ENCODE data around the gene SULT1A3. TPM values are rescaled to one million over a fixed set of nuclear protein-coding genes. Genes with fewer than 3 reads are reported as not detected.

Gene SULT1A3
- total RNA-seq, 2 experiments from 2014 or later = 17.4 to 18.9 TPM

- peaks cover 3% of the 10 kb centered on the region for H3K36me3 Mint-ChIP-seq (ENCODE audit: low read depth)
- intact Hi-C loops (cut with DNase I, micrococcal nuclease) = no loop called here
- no peaks in the 10 kb centered on the region for H3K27me3 Mint-ChIP-seq
- ChIA-PET CTCF (interaction anchor here (0.5 kb wide), 1 partner anchor 22 kb away, joined by 3 read pairs; no protein-coding TSS in a partner anchor), POLR2A (no interaction called here)
- no peaks in the 10 kb centered on the region for H3K9me3 Mint-ChIP-seq (ENCODE audit: low read depth)
- no peak for ATAC-seq
- no peak overlapping the region for H3K4me3 Mint-ChIP-seq
- H3K27ac Mint-ChIP-seq = no peak overlapping the region
- no peak for DNase-seq
- H3K4me1 Mint-ChIP-seq = peaks cover 8% of the 10 kb centered on the region
Measured at GRCh38 chr16:30179195-30179594, 19.9 kb upstream of the SULT1A3 start.

GRCh38 chr16:30179931-30180330 is 19.1 kb upstream of the SULT1A3 start:
- Mint-ChIP-seq H3K27me3 (no peaks in the 10 kb centered on the region), H3K4me3 (no peak overlapping the region), H3K36me3 (ENCODE audit: low read depth) (peaks cover 11% of the 10 kb centered on the region), H3K9me3 (ENCODE audit: low read depth) (no peaks in the 10 kb centered on the region), H3K27ac (no peak overlapping the region), H3K4me1 (peaks cover 8% of the 10 kb centered on the region)
- ChIA-PET CTCF (interaction anchor here (0.6 to 0.9 kb wide), 3 partner anchors 47 to 602 kb away, joined by 3 read pairs; no protein-coding TSS in a partner anchor), POLR2A (no interaction called here)
- no peak for ATAC-seq
- no peak for DNase-seq
- intact Hi-C loops (cut with DNase I, micrococcal nuclease) = no loop called here

GRCh38 chr16:30180741-30181140 is 18.3 kb upstream of the SULT1A3 start:
- peaks cover 8% of the 10 kb centered on the region for H3K4me1 Mint-ChIP-seq
- no peaks in the 10 kb centered on the region for H3K27me3 Mint-ChIP-seq
- peak overlapping the region; percentile 42 for H3K27ac Mint-ChIP-seq
- ChIA-PET POLR2A (no interaction called here), CTCF (interaction anchor here (0.9 kb wide), 1 partner anchor 48 kb away, joined by 3 read pairs; no protein-coding TSS in a partner anchor)
- no peaks in the 10 kb centered on the region for H3K9me3 Mint-ChIP-seq (ENCODE audit: low read depth)
- no peak overlapping the region for H3K4me3 Mint-ChIP-seq
- peaks cover 19% of the 10 kb centered on the region for H3K36me3 Mint-ChIP-seq (ENCODE audit: low read depth)
- ATAC-seq = no peak
- intact Hi-C loops (cut with DNase I, micrococcal nuclease) = no loop called here
- DNase-seq = no peak

DNA sequence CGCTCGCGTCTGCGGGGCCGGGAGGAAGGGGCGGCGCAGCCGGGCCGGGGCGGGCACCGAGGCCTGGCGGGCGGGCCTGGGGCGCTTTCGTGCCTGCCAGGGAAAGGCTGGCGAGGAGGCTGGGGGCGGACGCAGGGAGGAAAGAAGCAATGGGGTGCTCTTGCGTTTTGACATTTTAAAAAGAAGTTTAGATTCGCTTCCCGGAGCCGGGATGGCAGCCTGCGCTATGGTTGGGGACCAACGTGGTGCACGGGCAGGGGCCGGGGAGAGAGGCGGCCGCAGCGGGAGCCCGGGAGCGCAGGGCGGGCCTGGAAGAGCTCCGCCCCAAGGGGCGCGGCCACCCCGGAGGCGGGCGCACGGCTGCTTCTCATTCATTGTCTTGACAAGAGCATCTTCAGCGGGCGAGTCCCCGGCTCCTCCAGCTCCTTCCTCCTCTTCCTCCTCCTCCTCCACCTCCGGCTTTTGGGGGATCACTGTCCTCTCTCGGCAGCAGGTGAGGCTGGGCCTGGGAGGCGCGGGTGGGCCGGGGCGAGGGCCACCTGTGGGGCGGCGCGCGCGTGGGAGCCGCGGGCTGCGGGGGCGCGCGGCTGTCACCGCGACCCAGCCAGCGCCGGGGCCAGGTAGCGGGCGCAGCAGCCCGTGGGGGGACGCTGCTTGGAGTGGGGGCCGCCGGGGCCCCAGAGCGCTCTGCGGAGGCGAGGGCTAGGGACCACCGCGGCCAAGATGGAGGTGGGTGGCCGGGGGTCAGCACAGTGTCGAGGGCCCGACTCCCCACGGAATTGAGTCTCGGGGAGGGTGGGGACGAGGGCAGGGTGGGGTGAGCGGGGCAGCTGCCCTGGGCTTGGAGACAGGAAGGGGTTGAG is 15.6 kb upstream of the SULT1A3 start, which contains the start of gene CORO1A:
Gene CORO1A (plus strand): TSS at position 370 of the 863 bp plus-strand sequence. CDS start 1,608 bp downstream, outside the sequence.
- intact Hi-C loops (cut with DNase I, micrococcal nuclease) = loop anchor here in 1 of 2 experiments (1.0 kb wide), 4 partner anchors 60 to 118 kb away; partner anchors contain the start of genes ALDOA, MAPK3 and YPEL3
- H3K36me3 Mint-ChIP-seq (ENCODE audit: low read depth) = peaks cover 43% of the 10 kb centered on the region
- H3K27ac Mint-ChIP-seq = peak within 1 kb of the TSS; percentile 99

DNA sequence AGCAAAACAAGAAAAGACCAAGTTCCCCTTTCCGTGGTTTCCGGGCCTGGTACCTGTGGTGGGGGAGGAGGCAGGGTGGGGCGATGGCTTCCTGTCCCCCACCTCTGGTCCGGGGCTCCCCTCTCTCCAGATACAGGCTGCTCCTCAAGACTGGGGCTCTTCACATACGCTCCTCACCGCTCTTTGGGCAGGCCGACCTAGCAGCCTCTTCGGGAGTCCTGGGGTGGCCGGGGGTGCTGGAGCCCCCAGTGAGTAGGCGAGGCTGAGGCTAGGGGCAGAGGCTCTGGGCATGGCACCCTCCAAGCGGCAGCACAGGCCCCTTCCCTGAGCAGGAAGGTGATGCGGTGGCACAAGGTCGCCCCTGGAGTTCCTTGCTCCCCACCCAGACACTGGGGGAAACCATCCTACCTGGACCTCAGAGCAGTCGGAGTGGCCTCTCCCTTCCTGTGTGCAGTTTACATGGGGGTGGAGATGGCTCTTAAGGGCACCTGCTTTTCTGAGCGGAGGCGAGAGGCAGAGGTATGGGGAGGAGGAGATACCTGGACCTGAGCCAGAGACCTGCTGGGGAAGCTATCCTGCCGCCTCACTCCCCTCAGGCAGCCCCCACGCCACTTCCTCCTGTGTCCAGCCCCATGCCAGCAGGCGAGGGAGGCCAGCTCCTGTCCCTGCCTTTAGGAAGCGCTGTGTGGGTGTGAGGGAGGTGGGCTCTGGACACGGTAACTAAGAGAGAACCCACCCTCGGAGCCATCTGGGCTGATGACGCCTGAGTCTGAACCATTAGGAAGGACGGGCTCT is 14.8 kb upstream of the SULT1A3 start:
- ATAC-seq = peak; percentile 12
- intact Hi-C loops (cut with DNase I, micrococcal nuclease) = no loop called here
- Mint-ChIP-seq H3K36me3 (ENCODE audit: low read depth) (peaks cover 43% of the 10 kb centered on the region), H3K4me3 (peak overlapping the region; percentile 91), H3K27ac (peak overlapping the region; percentile 99), H3K4me1 (peaks cover 23% of the 10 kb centered on the region), H3K27me3 (no peaks in the 10 kb centered on the region), H3K9me3 (ENCODE audit: low read depth) (no peaks in the 10 kb centered on the region)
- peak; percentile 83 for DNase-seq
- CTCF ChIA-PET = no interaction called here
- POLR2A ChIA-PET = interaction anchor here (1.4 kb wide), 1 partner anchor 234 kb away, joined by 3 read pairs; no protein-coding TSS in a partner anchor

More for the DNA sequence above, 15.6 kb upstream of the SULT1A3 start, which contains the start of gene CORO1A:
- peak; percentile 95 for DNase-seq
- H3K9me3 Mint-ChIP-seq (ENCODE audit: low read depth) = no peaks in the 10 kb centered on the region
- peak within 1 kb of the TSS; percentile 91 for H3K4me3 Mint-ChIP-seq
- ATAC-seq = peak; percentile 53
- peaks cover 23% of the 10 kb centered on the region for H3K4me1 Mint-ChIP-seq
- CTCF ChIA-PET = interaction anchor here (2.0 kb wide), 1 partner anchor 91 kb away, joined by 6 read pairs; the partner anchor contains the start of gene TBX6
- H3K27me3 Mint-ChIP-seq = no peaks in the 10 kb centered on the region
- POLR2A ChIA-PET = interaction anchor here (0.6 to 1.4 kb wide), 8 partner anchors 90 to 564 kb away, joined by 3 to 7 read pairs (median 4); partner anchors contain the start of genes ALDOA and TBX6

DNA sequence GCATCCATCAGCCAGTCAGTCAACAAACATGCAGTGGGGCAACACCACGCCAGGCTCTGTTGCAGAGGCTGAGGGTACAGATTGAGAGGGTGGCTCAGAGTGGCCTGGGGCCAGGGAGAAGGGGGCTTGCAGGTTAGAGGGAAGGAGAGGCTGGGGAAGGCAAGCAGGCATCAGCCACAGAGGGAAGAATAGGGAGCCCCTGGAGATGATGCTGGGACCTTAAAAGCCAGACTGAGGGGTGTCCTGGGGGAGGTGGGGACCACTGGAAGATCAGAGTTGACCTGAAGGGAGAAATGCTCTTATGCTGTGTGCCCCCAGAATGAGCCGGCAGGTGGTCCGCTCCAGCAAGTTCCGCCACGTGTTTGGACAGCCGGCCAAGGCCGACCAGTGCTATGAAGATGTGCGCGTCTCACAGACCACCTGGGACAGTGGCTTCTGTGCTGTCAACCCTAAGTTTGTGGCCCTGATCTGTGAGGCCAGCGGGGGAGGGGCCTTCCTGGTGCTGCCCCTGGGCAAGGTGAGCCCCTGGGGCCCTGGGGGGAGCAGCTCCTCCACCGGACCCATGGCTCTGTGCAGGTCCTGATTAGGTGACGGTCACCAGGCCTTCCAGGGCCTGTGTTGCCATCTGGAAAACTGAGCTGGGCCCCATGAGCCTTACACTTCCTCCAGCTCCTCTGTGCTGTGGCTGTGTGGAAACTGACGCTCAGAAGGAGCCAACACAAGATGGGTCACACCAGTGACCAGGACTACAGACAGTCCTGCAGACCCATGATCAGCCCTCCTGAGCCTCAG is 14.0 kb upstream of the SULT1A3 start:
- Mint-ChIP-seq H3K4me3 (peak overlapping the region; percentile 91), H3K36me3 (ENCODE audit: low read depth) (peaks cover 43% of the 10 kb centered on the region), H3K27me3 (no peaks in the 10 kb centered on the region), H3K27ac (peak overlapping the region; percentile 99), H3K9me3 (ENCODE audit: low read depth) (no peaks in the 10 kb centered on the region), H3K4me1 (peaks cover 23% of the 10 kb centered on the region)
- intact Hi-C loops (cut with DNase I, micrococcal nuclease) = no loop called here
- ATAC-seq (peak; percentile 5), DNase-seq (no peak)
- CTCF ChIA-PET = interaction anchor here (1.2 to 1.5 kb wide), 2 partner anchors 94 to 431 kb away, joined by 5 to 9 read pairs; partner anchors contain the start of gene TBX6
- POLR2A ChIA-PET = interaction anchor here (1.4 kb wide), 1 partner anchor 120 kb away, joined by 5 read pairs; the partner anchor contains the start of gene ALDOA

GRCh38 chr16:30185683-30186421 is 13.2 kb upstream of the SULT1A3 start:
- DNase-seq (peak; percentile 91), ATAC-seq (peak; percentile 45)
- CTCF ChIA-PET = interaction anchor here (0.6 to 1.5 kb wide), 6 partner anchors 75 to 430 kb away, joined by 3 to 9 read pairs (median 5); partner anchors contain the start of gene TBX6
- H3K36me3 Mint-ChIP-seq (ENCODE audit: low read depth) = peaks cover 43% of the 10 kb centered on the region
- H3K27me3 Mint-ChIP-seq = no peaks in the 10 kb centered on the region
- peak overlapping the region; percentile 99 for H3K27ac Mint-ChIP-seq
- POLR2A ChIA-PET = interaction anchor here (0.5 to 1.4 kb wide), 5 partner anchors 96 to 465 kb away, joined by 3 to 5 read pairs (median 4); partner anchors contain the start of genes ALDOA and PRR14
- peak overlapping the region; percentile 91 for H3K4me3 Mint-ChIP-seq
- intact Hi-C loops (cut with DNase I, micrococcal nuclease) = no loop called here
- peaks cover 23% of the 10 kb centered on the region for H3K4me1 Mint-ChIP-seq
- H3K9me3 Mint-ChIP-seq (ENCODE audit: low read depth) = no peaks in the 10 kb centered on the region

DNA sequence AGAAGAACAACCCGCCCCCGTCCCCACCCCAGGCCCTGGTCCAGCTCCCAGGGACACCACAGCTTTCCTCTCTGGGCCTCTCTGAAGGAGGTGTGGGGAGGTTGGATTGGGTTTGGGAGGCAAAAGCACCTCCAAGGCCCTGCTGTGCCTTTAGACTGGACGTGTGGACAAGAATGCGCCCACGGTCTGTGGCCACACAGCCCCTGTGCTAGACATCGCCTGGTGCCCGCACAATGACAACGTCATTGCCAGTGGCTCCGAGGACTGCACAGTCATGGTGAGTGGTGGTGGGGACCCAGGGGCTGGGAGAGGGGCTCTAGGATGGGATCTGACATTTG is 12.6 kb upstream of the SULT1A3 start:
- H3K27me3 Mint-ChIP-seq = no peaks in the 10 kb centered on the region
- no peak for ATAC-seq
- peaks cover 23% of the 10 kb centered on the region for H3K4me1 Mint-ChIP-seq
- H3K36me3 Mint-ChIP-seq (ENCODE audit: low read depth) = peaks cover 43% of the 10 kb centered on the region
- no peak for DNase-seq
- peak overlapping the region; percentile 91 for H3K4me3 Mint-ChIP-seq
- ChIA-PET CTCF (interaction anchor here (0.6 to 1.5 kb wide), 7 partner anchors 75 to 429 kb away, joined by 3 to 9 read pairs (median 5); partner anchors contain the start of gene TBX6), POLR2A (interaction anchor here (0.5 to 1.4 kb wide), 6 partner anchors 46 to 464 kb away, joined by 3 to 5 read pairs (median 4); partner anchors contain the start of genes ALDOA and PRR14)
- intact Hi-C loops (cut with DNase I, micrococcal nuclease) = no loop called here
- peak overlapping the region; percentile 99 for H3K27ac Mint-ChIP-seq
- H3K9me3 Mint-ChIP-seq (ENCODE audit: low read depth) = no peaks in the 10 kb centered on the region

- ATAC-seq = peak; percentile 16
- Mint-ChIP-seq H3K27me3 (no peaks in the 10 kb centered on the region), H3K9me3 (ENCODE audit: low read depth) (no peaks in the 10 kb centered on the region), H3K36me3 (ENCODE audit: low read depth) (peaks cover 43% of the 10 kb centered on the region), H3K27ac (peak overlapping the region; percentile 99), H3K4me3 (peak overlapping the region; percentile 91), H3K4me1 (peaks cover 22% of the 10 kb centered on the region)
- ChIA-PET CTCF (interaction anchor here (0.6 to 1.5 kb wide), 3 partner anchors 76 to 427 kb away, joined by 3 to 7 read pairs (median 3); no protein-coding TSS in a partner anchor), POLR2A (interaction anchor here (0.7 to 1.4 kb wide), 3 partner anchors 47 to 606 kb away, joined by 3 to 5 read pairs (median 3); partner anchors contain the start of gene ALDOA)
- intact Hi-C loops (cut with DNase I, micrococcal nuclease) = no loop called here
- peak; percentile 95 for DNase-seq
Measured at GRCh38 chr16:30186782-30187555, 12.1 kb upstream of the SULT1A3 start.
